ENCODE data around the gene VWA3B. TPM values are rescaled to one million over a fixed set of nuclear protein-coding genes. Genes with fewer than 3 reads are reported as not detected.
A peak's percentile ranks its signal among the peaks of the same experiment; 100 is the strongest.
"Not testable (repeated sequence)": the region's sequence is repeated elsewhere in the genome, so short reads cannot be mapped to it uniquely, and the experiment has no call there.

The VWA3B gene
- polyA plus RNA-seq, 3 donors: 0.43 to 0.61 (median 0.51) TPM

DNA sequence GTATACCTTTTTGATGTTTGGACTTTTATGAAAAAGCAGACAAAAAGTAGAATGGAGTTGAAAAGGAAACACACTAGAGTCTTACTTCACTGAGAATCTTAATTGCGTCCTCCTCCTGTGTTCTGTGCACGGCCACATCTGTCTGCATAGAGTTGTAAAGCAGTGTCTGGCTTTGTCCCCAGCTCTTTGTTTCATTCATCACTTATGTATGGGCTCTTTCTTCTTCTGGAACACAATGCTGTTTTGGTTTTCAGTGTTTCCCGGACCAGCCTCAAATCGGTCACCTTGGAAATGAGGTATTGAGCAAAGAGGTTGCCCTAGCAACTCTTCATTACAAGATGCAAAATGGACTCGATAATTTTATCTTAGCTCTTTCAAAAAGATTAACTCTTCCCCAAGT is 155.0 kb downstream of the VWA3B start:
- DNase-seq: no peak

DNA sequence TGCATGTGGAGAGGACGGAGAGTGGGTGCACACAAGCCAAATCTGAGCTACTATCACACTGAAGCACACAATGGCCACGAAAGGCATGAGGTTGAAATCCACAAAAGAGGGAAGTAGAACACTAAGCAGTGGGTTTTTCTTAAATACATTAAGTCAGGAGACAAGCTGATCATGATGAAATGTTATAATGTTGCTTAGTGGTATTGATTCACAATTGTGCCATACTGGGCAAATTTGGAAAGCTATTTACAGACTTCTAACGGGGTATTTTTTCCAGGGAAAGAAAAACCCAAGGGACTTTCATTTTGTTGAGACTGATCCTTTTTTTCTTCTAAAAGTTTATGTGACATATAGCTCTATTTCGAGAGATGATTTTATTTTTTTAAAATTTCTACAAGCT is 158.5 kb downstream of the VWA3B start:
- no peak for DNase-seq

DNA sequence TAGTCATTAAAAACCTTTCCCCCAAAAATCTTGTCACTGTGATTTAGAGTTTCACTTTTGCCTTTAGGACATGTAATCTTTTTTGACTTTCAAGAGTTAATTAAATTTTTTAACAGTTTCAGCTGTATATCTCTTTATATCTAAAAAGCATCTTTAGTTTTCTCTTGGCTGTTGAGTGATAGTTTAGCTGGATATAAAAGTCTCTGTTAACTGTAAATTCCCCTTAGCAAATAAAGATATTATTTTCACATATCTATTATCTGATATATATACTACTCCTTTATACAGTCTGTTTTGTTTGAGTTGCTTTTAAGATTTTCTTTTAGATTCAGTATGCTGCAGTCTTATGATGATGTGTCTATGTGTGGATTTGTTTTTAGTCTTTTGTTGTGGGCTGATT is 160.4 kb downstream of the VWA3B start:
- DNase-seq: no peak

DNA sequence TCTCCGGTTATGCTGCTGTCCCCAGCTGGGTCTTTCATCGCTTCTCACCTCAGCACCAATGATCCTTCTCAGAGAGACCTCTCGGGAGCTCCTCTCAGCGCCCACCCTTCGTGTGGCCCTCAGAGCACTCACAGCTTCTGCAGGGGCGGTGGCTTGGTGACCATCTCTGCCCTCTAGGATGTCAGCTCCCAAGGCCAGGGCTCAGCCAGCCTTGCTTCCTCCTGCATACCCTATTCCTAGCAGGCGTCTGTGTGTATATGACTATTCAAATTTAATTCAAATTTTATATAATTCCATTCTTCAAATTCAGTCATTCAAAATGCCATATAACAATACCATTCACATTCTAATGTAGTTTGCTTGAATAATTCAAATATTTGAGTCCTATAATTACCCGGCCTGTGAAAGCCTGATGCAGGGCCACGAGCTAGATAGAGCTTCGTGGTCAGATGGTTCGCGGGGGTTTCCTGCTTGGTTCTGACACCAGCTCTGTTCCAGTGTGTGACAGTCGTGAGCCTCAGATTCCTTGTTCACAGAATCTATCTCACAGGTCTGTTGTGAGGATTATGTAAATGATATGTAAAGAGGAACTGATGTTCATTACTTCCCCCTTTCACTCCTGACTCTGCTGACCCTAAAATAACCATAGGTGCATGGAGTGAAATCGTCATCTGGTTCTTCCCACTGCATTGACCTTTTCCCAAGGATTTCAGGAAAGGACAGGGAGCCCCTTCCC is 165.2 kb downstream of the VWA3B start:
- no peak for DNase-seq

DNA sequence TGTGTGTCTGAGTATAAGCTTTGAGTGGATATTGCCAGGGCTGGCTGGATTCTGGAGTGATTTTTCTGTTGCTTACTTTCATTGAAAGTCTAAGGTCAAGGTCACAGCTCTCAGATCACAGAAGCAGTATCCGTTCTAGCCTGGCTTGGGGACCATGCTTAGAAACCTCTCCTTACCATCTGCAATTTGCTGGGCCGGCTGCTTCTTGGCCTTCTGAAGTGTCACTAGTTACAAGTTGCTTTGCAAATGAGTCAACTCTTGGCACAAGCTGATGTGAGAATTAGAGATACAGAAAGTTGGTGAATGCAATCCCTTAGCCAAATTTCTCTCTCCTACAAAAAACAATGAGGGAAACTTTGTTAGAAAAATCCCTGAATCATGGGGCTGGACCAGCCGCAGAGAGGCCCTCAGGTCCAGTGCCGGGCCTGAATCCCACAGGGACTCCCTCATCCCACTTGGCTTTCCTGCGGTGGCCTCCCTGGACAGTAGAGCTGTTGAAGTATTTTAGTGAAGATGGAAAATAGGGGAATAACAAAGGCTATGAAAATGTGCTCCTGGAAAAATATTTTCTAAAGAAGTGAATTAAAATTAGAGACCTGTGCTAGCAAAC is 166.6 kb downstream of the VWA3B start:
- no peak for DNase-seq

DNA sequence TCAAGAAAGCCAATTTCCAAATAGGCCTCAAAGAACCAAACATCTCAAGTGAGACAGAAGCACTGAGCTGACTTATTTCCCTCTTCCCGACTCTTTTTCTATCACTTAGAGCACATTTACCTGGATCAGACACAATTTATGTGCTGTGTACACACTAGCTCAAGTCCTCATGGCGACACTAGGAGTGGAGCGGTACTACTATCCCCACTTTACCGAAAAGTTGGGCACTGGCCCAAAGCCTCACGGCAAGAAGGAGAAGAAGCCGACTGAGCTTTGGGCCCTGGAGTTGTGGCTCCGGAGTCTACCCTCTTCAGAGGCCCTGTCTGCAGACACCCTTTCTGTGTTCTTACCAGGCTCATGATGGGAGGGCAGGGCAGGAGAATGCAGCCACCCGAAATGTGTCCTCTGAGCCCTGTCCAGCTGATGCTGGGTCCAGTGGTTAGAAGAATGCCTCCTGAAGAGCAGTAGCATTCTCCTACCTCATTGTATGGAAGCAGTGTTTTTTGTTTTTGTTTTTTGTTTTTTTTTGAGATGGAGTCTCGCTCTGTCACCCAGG is 167.6 kb downstream of the VWA3B start:
- no peak for DNase-seq

DNA sequence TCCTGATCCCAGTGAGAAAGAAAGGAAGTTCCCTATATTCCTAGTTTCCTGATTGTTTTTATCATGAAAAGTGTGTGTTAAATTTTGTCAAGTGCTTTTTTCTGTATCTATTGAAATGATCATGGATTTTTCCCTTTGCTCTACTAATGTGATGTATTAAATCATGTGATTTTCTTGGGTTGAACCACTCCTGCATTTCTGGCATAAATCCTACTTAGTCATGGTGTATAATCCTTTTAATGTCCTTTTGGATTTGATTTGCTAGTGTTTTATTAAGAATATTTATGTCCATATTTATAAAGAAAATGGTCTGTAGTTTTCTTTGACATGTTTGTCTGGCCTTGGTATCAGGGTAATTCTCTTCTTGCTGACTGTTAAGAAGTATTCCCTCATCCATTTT is 171.9 kb downstream of the VWA3B start:
- no peak for DNase-seq

DNA sequence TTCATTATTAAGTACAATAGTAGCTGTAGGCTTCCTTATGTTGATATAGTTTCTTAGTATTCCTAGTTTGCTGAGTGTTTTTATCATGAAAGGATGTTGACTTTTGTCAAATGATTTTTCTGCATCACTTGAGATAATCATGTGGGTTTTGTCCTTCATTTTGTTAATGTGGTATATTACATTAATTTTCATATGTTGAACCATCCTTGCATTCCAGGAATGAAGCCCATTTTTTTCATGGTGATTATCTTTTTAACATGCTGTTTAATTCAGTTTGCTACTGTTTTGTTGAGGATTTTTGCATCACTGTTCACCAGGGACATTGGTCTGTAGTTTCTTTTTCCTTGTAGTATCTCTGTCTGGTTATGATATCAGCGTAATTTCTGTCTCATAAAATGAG is 176.4 kb downstream of the VWA3B start:
- no peak for DNase-seq

DNA sequence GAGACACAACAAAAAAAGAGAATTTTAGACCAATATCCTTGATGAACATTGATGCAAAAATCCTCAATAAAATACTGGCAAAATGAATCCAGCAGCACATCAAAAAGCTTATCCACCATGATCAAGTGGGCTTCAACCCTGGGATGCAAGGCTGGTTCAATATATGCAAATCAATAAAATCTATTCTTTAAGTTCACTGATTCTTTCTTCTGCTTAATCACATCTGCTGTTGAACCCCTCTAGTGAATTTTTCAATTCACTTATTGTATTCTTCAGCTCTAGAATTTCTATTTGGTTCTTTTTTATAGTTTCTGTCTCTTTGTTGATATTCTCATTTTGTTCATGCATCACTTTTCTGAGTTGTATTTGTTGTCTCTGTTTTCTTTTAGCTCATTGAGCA is 181.3 kb downstream of the VWA3B start:
- DNase-seq: not testable (repeated sequence)

DNA sequence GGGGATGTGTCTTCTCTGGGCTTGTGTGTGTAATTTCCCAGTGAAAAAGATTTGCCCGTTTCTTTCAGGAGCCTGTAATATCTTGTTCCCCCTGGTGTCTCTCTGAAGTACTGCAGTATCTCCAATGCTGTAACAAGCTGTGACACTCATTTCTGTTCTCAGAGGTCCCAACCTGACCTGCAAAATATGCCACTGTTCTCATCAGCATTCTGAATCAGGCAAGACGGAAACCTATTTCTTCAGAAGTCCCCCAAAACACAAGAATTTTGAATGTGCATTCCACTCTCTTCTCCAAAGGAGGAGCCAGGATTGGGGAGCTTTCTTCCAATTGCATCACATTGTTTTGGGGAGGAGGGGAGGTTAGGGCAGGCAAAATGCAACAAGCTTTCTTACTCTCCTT is 182.3 kb downstream of the VWA3B start:
- DNase-seq: no peak

DNA sequence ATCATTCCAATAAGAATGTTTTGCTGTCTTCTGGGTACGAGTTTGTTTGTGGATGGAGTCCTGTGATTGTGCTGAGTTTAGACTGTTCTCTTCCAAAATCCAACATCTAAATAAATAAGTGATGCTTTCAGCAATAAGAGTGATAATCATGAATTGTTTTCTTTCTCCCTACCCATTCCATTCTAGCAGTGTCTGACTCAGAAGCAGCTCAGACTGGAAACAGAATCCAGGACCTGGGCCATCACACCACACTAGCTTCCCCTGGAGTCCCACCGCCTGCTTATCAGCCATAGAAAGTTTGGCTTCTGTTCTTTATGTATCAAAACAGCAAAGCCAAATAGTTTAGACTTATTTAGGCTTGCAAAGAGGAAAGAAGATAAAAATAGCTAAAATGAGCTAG is 182.9 kb downstream of the VWA3B start:
- DNase-seq: no peak

DNA sequence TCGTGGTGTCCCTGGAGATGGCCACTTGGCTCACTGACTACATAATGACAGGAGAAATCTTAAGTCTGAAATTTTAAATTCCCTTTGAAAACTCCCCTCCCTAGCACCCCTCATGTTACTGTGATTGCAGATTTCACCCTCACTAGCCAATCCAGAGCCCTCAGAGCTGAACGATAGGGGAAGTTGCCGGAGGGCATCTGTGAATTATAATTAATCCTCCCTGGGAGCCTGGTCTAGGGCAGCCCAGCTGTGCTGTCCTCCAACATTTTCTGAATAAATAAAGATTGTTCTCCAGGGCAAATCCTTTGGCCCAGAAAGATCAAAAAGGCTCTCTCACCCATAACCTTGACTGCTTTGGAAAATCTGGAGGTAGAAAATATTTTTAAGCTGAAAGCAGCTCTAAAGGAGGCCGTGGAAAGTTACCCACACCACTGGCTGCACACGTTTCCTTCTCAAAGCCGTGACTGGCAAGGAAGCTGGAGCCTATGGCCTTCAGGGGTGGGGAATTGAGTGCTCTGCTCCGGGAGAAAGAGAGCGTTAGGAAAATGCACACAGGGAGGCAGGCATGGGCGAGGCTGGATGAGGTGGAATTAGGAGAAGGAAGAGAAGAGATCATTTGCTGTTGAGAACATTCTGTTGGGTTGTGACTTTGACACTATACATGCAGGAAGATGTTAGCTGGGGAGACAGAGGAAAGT is 190.3 kb downstream of the VWA3B start:
- DNase-seq: no peak

DNA sequence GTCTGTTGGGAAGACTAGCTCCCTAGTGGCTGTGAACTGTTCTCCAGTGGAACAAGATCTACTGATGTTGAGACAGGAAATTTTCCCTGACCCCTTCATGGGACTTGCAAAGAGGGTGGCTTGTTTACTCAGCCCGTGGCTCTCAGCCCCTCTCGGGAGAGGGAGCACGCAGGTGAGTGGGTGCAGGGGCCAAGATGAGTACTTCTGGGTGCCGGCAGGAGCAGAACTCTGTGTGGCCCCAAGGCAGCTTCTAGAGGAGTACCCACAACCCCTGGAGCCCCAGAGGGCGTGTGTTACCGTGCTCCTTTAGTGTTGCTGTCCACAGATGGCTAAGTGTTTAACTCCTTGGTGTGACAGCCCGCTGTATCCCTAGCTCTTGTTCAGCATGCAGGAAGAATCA is 191.1 kb downstream of the VWA3B start:
- DNase-seq: no peak

DNA sequence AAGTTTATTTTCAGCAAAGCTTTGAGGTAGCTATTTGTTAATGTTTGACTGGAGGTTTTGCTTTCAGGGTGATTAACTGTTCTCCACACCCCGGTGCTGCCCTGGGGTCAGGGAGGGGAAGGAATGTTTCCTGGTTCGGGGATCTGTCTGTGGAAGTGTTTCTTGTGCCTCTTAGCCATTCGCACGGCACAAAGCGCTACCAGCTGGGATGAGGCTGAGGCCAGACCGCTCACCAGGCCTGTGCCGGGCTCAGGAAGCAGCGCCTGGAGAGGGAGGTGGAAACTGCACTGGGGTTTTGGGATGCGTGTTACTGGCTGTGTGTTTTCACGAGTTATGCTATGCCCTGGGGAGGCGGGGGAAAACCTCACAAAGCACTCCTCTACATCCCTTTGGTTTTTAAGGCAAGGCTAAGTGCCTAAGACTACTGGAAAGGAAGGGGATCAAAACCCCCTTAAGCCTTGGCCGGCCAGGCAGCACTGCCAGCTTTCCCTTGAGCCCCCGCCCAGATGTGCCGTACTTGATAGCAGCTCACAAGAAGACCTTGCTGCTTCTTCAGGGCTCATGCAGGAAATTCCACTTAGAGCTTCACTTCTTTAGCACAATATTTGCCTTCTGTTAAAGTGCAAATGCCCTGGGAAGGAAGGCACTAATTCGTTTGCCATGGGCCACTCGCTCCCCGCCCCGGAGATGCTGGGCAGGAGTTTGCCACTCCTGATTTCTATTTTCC is 193.6 kb downstream of the VWA3B start:
- DNase-seq: peak; percentile 65

DNA sequence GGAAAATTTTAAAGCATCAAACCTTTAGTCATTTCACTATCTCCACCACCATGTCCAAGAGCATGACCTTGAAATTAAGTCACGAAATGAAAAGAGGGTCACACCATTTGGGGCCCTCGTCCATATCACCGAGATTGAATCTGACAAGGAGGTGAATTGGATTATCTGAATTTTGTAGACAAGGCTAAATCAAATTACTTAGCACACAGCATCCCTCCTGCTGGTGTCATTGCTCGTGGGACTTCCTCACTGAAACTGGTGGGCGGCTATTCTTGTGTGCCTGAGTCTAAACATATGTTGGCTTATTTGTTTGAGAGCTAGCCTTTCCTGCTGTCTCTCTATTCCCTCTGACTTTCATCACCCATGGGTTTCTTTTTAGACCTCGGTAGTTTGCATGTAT is 194.6 kb downstream of the VWA3B start:
- no peak for DNase-seq

DNA sequence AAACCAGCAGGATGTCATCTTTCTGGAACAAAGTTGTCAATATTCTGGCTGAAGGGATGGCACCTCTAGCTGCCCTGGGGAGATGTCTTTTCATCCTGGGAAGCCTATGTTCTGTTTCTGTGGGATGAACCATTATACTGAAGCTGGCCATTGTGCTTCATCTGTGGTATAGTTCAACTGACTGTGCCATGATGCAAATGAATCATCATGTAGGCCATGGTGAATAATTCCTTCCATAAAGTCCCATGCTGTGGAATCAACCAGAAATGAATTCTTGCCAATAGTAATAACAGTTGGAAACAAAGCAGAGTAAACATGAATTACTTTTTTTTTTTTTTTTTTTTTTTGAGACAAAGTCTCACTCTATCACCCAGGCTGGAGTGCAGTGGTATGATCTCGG is 195.1 kb downstream of the VWA3B start:
- DNase-seq: no peak

DNA sequence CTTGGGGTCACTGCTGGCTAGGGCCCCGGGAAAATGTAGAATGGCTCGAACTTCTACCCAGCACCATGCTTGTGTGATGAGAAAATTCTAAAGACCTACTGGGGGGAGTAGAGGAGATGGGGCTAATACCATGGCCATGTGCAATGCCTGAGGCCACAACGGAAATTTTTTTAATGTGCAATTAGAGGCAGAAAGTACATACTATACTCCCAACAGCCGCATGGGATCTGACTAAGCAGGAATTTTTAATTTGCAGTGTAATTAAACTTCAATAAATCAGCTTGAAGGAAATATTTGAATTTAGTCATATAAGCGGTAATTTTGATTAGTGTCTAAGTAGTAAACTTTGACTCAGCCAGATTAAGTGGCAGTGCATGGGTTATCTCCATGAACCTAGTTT is 206.1 kb downstream of the VWA3B start:
- DNase-seq: no peak

DNA sequence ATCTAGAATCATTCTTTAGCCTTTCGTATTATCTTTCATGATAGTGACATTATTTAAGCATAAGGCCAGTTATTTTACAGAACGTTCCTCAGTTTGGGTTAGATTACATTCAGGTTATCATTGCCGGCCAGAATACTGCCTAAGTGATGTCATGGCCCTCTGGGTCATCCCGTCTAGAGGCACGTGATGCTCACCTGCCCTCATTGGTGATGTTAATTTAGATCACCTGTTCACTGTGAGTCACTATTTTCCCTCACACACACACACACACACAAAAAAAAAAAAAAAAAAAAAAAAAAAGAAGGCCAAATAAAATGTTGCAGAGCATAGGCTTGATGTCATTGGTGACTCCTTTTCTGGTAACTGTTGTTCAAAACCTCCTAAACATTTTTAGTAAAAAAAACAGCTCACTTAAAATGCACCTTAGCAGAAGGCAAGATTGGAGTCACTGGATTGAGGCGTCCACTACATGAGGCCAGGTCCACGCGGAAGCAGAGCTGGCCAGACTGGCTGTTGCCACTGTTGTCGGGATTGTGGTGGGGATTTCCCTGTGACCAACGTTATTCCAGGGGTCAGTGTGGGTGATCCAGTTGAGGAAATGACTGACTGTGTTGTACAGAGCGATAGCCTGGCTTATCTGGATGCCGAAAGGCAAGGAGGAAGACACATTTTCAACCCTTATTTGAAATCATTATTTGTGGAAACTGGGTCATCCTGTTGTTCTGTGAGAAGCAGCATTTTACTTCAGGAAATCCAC is 207.1 kb downstream of the VWA3B start:
- no peak for DNase-seq

DNA sequence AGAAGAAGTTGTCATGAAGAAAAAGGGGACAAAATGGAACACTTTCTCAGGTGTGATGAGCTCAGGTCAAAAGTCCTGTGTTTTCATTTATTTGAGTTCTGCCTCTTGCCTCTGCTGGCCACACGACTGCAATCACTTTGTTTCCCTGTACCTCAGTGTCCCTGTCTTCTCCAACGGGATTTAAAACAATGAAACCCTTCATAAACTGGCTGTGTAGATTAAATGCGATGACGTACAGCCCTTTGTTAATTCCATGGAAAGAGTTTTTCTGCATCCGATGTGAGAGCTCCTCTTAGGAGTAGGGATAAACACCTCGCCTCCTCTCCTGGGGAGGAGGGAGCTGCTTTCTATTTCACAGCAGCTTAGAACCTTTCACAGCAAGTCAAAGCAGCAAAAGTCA is 207.7 kb downstream of the VWA3B start:
- no peak for DNase-seq

DNA sequence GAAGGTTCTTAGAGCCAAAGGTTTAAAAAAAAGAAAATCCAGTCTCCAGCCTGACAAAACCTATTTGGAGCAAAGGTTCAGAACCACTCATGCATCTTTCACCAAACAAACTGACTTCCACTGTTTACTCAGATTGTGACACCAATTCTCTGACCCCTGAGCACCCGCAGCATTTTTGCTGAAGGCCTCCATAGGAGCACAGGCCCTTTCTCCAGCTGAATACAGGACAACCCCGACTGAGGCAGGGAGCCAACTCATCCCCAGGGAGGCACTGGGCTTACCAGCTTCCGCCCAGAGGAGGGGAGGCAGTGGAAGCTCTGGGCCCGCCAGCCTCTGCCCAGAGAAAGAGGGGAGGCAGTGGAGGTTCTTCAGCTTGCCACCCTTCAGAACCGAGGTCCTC is 208.3 kb downstream of the VWA3B start:
- DNase-seq: no peak

DNA sequence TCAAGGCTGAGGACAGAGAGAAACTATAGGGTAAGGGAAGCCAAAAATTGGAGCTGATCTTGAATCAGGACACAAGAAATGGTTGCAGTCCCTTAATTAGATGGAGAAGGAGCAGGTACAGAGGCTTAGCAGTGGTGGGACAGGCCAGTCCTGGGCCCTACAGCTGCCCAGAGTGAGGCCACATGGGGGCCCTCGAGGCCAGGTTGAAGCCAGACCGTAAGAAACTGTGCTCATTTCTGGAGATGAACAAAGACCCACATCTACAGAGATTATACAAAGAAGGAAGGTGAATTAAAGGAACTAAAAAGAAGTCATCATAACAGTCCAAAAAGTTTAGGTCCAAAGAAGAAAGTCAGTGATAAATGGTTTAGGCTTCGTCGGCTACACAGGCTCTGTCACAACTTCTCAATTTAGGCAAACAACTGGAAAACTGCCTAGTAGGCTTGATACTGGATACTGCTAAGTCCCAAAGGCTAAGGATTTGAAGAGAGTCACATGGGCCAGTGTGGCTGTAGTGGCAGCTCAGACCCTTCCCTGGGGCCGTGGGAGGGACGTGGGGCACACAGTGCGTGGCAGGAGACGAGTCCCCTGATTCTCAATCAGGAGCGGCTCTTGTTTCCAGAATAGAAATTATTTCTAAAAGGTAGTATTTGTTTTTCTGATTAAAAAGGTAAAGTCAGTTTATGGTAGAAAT is 208.9 kb downstream of the VWA3B start:
- DNase-seq: no peak
